HepG2 (cell line): ENCODE data around the gene SND1. TPM values are rescaled to one million over a fixed set of nuclear protein-coding genes. Genes with fewer than 3 reads are reported as not detected.

Source experiments
- ATAC-seq: fragments of 200-7000 bp; cut with Tn5 transposase; 3 replicates; pipeline ENCODE4 v1.9.1; 2020; ENCODE audit warnings: mild to moderate bottlenecking, moderate library complexity
- BruUV-seq: library from RNA; stranded (reverse); fragments of 400-500 nt; replicated peaks from 2 replicates; lab custom pipeline; 2021; lab: Mats Ljungman, UMichigan
- CTCF ChIA-PET: fragments of 300-600 bp; formaldehyde crosslinking; extraction: SDS; loops from one replicate; lab custom pipeline; 2021; ENCODE audit warnings: low total read pairs, inconsistent platforms, low intra/inter-chr PET ratio; lab: Yijun Ruan, JAX
- POLR2A ChIA-PET: fragments of 350-600 bp; sonication (Branson Sonifier 250); formaldehyde crosslinking; loops from one replicate; lab custom pipeline; 2020; ENCODE audit warnings: antibody characterized with exemption, inconsistent platforms; lab: Yijun Ruan, JAX
- DNase-seq: peaks from one replicate; pipeline ENCODE4 v3.0.0-alpha.2; 2015; ENCODE audit warnings: low spot score
- FAIRE-seq: peaks from 3 replicates; lab custom pipeline; 2011; peaks lifted over from hg19 to GRCh38; lab: Jason Lieb, UNC
- H2AFZ ChIP-seq: one replicate; pipeline ENCODE4 v1.6.1; 2011; ENCODE audit warnings: low read length, inconsistent platforms
- H3K27ac ChIP-seq: fragments of 300-600 bp; 3 replicates; pipeline ENCODE4 v1.8.0; 2011; ENCODE audit warnings: mixed run types, mild to moderate bottlenecking, mixed read lengths, low read length, inconsistent platforms; ENCODE audit not compliant: insufficient read depth; ENCODE audit errors: extremely low read length
- H3K27me3 ChIP-seq, 2 experiments: fragments of 200-600 bp in 1 of 2; 2 replicates in 1 of 2; 3 replicates in 1 of 2; pipeline versions ENCODE4 v1.6.0 to v1.8.0; 2011; ENCODE audit warnings: low read length in 2 of 2, mild to moderate bottlenecking in 2 of 2, moderate library complexity in 2 of 2, inconsistent platforms in 1 of 2; ENCODE audit not compliant: insufficient read depth in 2 of 2, control insufficient read depth in 1 of 2
- H3K36me3 ChIP-seq, 2 experiments: fragments of 200-600 bp in 1 of 2; replicated peaks in 1 of 2; 2 replicates in 1 of 2; 3 replicates in 1 of 2; pipeline versions ENCODE4 v1.5.1 to v1.8.0; 2011; ENCODE audit warnings: low read length in 2 of 2, inconsistent platforms in 1 of 2; ENCODE audit not compliant: insufficient read depth in 2 of 2, control insufficient read depth in 1 of 2
- H3K4me1 ChIP-seq: 2 replicates; pipeline ENCODE4 v1.5.1; 2012; ENCODE audit warnings: low read length, inconsistent platforms; ENCODE audit not compliant: insufficient read depth
- H3K4me2 ChIP-seq: 2 replicates; pipeline ENCODE4 v1.6.0; 2011; ENCODE audit warnings: low read depth, low read length, inconsistent platforms
- H3K4me3 ChIP-seq, 3 experiments: fragments of 200-600 bp in 1 of 3; sonication (generic), shearing (Covaris generic) in 1 of 3; replicated peaks in 1 of 3; 2 replicates each; pipeline ENCODE4 v1.5.1; 2011 to 2016; ENCODE audit warnings: low read length in 3 of 3, inconsistent platforms in 2 of 3, low read depth in 2 of 3, mild to moderate bottlenecking in 2 of 3, control low read depth in 1 of 3, mixed read lengths in 1 of 3; ENCODE audit not compliant: insufficient read depth in 1 of 3
- H3K79me2 ChIP-seq: one replicate; pipeline ENCODE4 v1.6.1; 2011; ENCODE audit warnings: low read length, inconsistent platforms; ENCODE audit not compliant: insufficient read depth
- H3K9ac ChIP-seq: 2 replicates; pipeline ENCODE4 v1.6.0; 2011; ENCODE audit warnings: mild to moderate bottlenecking, low read depth, low read length, inconsistent platforms; ENCODE audit not compliant: insufficient read depth
- H3K9me3 ChIP-seq: 2 replicates; pipeline ENCODE4 v1.5.1; 2012; ENCODE audit warnings: mild to moderate bottlenecking, low read length
- H4K20me1 ChIP-seq: 2 replicates; pipeline ENCODE4 v1.6.0; 2011; ENCODE audit warnings: inconsistent platforms, mild to moderate bottlenecking, low read length, moderate library complexity; ENCODE audit not compliant: insufficient read depth
- BRCA1 ChIP-seq: sonication (generic); formaldehyde crosslinking; IDR thresholded peaks from 2 replicates; pipeline ENCODE4 v1.4.0; 2020; ENCODE audit warnings: missing genetic modification reagents
- FOXA1 ChIP-seq, 2 experiments: fragments of 450-650 bp in 1 of 2; sonication (generic) in 1 of 2; formaldehyde crosslinking in 1 of 2; IDR thresholded peaks; 2 replicates each; pipeline versions ENCODE4 v1.4.0 to v1.6.1; 2016 to 2020; ENCODE audit warnings: missing genetic modification reagents in 1 of 2
- FOXK1 ChIP-seq: sonication (generic); formaldehyde crosslinking; IDR thresholded peaks from 2 replicates; pipeline ENCODE4 v1.4.0; 2020; ENCODE audit warnings: low read depth, missing genetic modification reagents, borderline replicate concordance
- ISX ChIP-seq: sonication (generic); formaldehyde crosslinking; conservative IDR thresholded peaks from 2 replicates; pipeline ENCODE4 v1.5.0; 2020; ENCODE audit warnings: missing genetic modification reagents
- NFATC3 ChIP-seq: sonication (generic); formaldehyde crosslinking; IDR thresholded peaks from 2 replicates; pipeline ENCODE4 v1.5.1; 2020; ENCODE audit warnings: mild to moderate bottlenecking, missing genetic modification reagents
- SMAD3 ChIP-seq: sonication (generic); formaldehyde crosslinking; IDR thresholded peaks from 2 replicates; pipeline ENCODE4 v1.4.0; 2020; ENCODE audit warnings: missing genetic modification reagents
- SNRNP70 ChIP-seq: fragments of 200-400 bp; formaldehyde crosslinking; IDR thresholded peaks from 2 replicates; pipeline ENCODE4 v1.6.1; 2017; ENCODE audit warnings: mild to moderate bottlenecking, low read depth, low read length, moderate library complexity
- SPEN ChIP-seq: sonication (generic); formaldehyde crosslinking; IDR thresholded peaks from 2 replicates; pipeline ENCODE4 v1.5.1; 2020; ENCODE audit warnings: low read depth, mild to moderate bottlenecking, missing genetic modification reagents
- TFAP4 ChIP-seq: sonication (generic); IDR thresholded peaks from 2 replicates; pipeline ENCODE4 v1.6.1; 2016; ENCODE audit warnings: low read depth, borderline replicate concordance
- TOE1 ChIP-seq: sonication (generic); formaldehyde crosslinking; IDR thresholded peaks from 2 replicates; pipeline ENCODE4 v1.4.0; 2020; ENCODE audit warnings: mild to moderate bottlenecking, missing genetic modification reagents
- U2AF2 ChIP-seq: fragments of 200-400 bp; formaldehyde crosslinking; IDR thresholded peaks from 2 replicates; pipeline ENCODE4 v1.6.1; 2017; ENCODE audit warnings: low read depth, mild to moderate bottlenecking, low read length
- ZNF282 ChIP-seq: fragments of 450-650 bp; IDR thresholded peaks from 2 replicates; pipeline ENCODE4 v1.6.1; 2018; ENCODE audit not compliant: partially characterized antibody
- ZNF33A ChIP-seq: sonication (generic); formaldehyde crosslinking; IDR thresholded peaks from 2 replicates; pipeline ENCODE4 v1.5.1; 2020; ENCODE audit warnings: missing genetic modification reagents, mild to moderate bottlenecking, moderate library complexity, borderline replicate concordance
- ZNF441 ChIP-seq: sonication (generic); formaldehyde crosslinking; IDR thresholded peaks from 2 replicates; pipeline ENCODE4 v1.7.0; 2021; ENCODE audit warnings: missing genetic modification reagents, borderline replicate concordance
- ZNF460 ChIP-seq: sonication (generic); formaldehyde crosslinking; IDR thresholded peaks from 2 replicates; pipeline ENCODE4 v1.5.1; 2020; ENCODE audit warnings: missing genetic modification reagents, mild to moderate bottlenecking, borderline replicate concordance
- ZNF547 ChIP-seq: sonication (generic); formaldehyde crosslinking; IDR thresholded peaks from 2 replicates; pipeline ENCODE4 v1.5.1; 2020; ENCODE audit warnings: mild to moderate bottlenecking, missing genetic modification reagents
- ZNF572 ChIP-seq: sonication (generic); formaldehyde crosslinking; IDR thresholded peaks from 2 replicates; pipeline ENCODE4 v1.5.1; 2020; ENCODE audit warnings: mild to moderate bottlenecking, missing genetic modification reagents
- ZNF737 ChIP-seq: sonication (generic); formaldehyde crosslinking; IDR thresholded peaks from 2 replicates; pipeline ENCODE4 v1.5.0; 2020; ENCODE audit warnings: missing genetic modification reagents, mild to moderate bottlenecking, borderline replicate concordance
- ZNF747 ChIP-seq: sonication (generic); formaldehyde crosslinking; IDR thresholded peaks from 2 replicates; pipeline ENCODE4 v1.8.1; 2023; ENCODE audit warnings: missing genetic modification reagents, mild to moderate bottlenecking, borderline replicate concordance
- ZSCAN25 ChIP-seq: sonication (generic); formaldehyde crosslinking; IDR thresholded peaks from 2 replicates; pipeline ENCODE4 v1.8.0; 2022; ENCODE audit warnings: mild to moderate bottlenecking, missing genetic modification reagents
- ZSCAN9 ChIP-seq: IDR thresholded peaks from 2 replicates; pipeline ENCODE4 v1.6.1; 2016; ENCODE audit warnings: borderline replicate concordance
- WGBS: methylation state at CpG from one replicate; pipeline ENCODE4 v1.1.6; 2017; ENCODE audit warnings: low lambda C conversion rate; 5-methylcytosine and 5-hydroxymethylcytosine counted together
- in situ Hi-C: cut with HindIII; loops from 2 replicates; pipeline ENCODE4 v1.10.0; 2017; ENCODE audit warnings: low pct_unique_long_range_greater_than_20kb; ENCODE audit not compliant: extremely low pct_ligation_motif_present
- intact Hi-C: fragments of 100-400 bp; cut with micrococcal nuclease; formaldehyde crosslinking; loops from one replicate; pipeline ENCODE4 v1.10.0; 2022; ENCODE audit not compliant: unreplicated experiment
- polyA plus RNA-seq, 8 experiments: library from polyadenylated mRNA; depleted of rRNA in 3 of 8; stranded (reverse) in 7 of 8; unstranded in 1 of 8; fragments of >200 nt; fragmentation: Illumina TruSeq in 4 of 8; extraction: Trizol in 4 of 8; gene quantifications; 2 replicates each; pipeline versions ENCODE4 v1.2.1 to v1.2.3, GENCODE V29; 2011 to 2016; ENCODE audit warnings: low read depth in 4 of 8, missing spikeins in 1 of 8, mixed read lengths in 1 of 8; ENCODE audit not compliant: insufficient read depth in 1 of 8
- total RNA-seq, 5 experiments: library from RNA; depleted of rRNA; stranded (reverse); fragments of >200 nt; fragmentation: Illumina TruSeq; extraction: Trizol; gene quantifications; 2 replicates each; pipeline ENCODE4 v1.2.3, GENCODE V29; 2016; ENCODE audit warnings: low read depth in 1 of 5
- TF ChIP-seq, protein P1 (sequence below): sonication (generic); formaldehyde crosslinking; IDR thresholded peaks from 2 replicates; pipeline ENCODE4 v1.8.0; 2022; ENCODE audit warnings: mild to moderate bottlenecking, missing genetic modification reagents

The SND1 gene
- total and polyA plus RNA-seq, 2 of the 13 experiments (the other 11 are each of a cell fraction or from before 2014, with no cell fraction given) = 110 to 182 TPM

DNA sequence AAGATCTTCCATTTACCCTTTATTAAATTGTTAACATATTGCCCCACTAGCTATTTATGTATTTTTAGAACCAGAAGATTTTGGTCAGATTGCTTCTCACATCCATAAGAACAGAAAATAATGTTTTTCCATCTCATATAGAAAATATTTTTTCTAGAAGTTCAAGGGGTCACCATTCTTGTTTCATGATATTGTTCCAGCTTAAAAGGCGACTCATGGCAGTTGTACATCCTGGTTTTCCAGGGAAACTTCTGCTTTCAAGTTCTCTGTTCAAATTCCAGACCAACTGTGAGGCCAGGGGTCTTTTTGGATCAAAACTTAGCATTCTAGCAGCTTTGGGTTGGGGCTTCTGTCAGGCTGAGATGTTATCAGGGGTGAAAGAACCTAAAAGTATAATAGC is 294.9 kb downstream of the SND1 start (continued):
- TF ChIP-seq NFATC3 (CRISPR knock-in tag) (no peak), FOXA1 (IDR thresholded peaks at IDR 0.05) (no peak), FOXA1 (CRISPR knock-in tag; IDR thresholded peaks at IDR 0.05) (no peak), ZSCAN25 (no peak), ZSCAN9 (CRISPR knock-in tag) (no peak), ZNF441 (no peak), ZNF547 (CRISPR knock-in tag) (no peak), SPEN (no peak)

- in situ Hi-C loops (no loop called here), intact Hi-C loops (no loop called here)
- FAIRE-seq (no peak), DNase-seq (no peak), ATAC-seq (no peak)
- WGBS = 97% methylated on average over 2 of the region's 2 CpGs
- no TSS peak for BruUV-seq
- no peak overlapping the region for H3K4me2 ChIP-seq
- no peaks in the 10 kb centered on the region for H3K9me3 ChIP-seq
- no peak overlapping the region for H3K27ac ChIP-seq
- POLR2A ChIA-PET = no interaction called here
- H3K27me3 ChIP-seq = no peaks in the 10 kb centered on the region
- H3K4me3 ChIP-seq = no peak overlapping the region
- no peaks in the 10 kb centered on the region for H3K79me2 ChIP-seq
- H3K36me3 ChIP-seq = peaks cover 6 to 45% of the 10 kb centered on the region in 2 experiments
- no peak overlapping the region for H3K9ac ChIP-seq
- no peaks in the 10 kb centered on the region for H3K4me1 ChIP-seq
- CTCF ChIA-PET = no interaction called here
- no peaks in the 10 kb centered on the region for H4K20me1 ChIP-seq
- no peak overlapping the region for H2AFZ ChIP-seq
- TF ChIP-seq TFAP4 (no peak), ZNF282 (no peak), ZNF33A (CRISPR knock-in tag) (no peak), U2AF2 (no peak), ZNF460 (no peak), SMAD3 (no peak), ISX (CRISPR knock-in tag) (no peak), BRCA1 (CRISPR knock-in tag) (no peak), ZNF737 (CRISPR knock-in tag) (no peak), TOE1 (CRISPR knock-in tag) (no peak), ZNF572 (no peak), ZNF747 (CRISPR knock-in tag) (no peak), FOXK1 (CRISPR knock-in tag) (no peak), SNRNP70 (no peak)
- TF ChIP-seq, protein P1, sequence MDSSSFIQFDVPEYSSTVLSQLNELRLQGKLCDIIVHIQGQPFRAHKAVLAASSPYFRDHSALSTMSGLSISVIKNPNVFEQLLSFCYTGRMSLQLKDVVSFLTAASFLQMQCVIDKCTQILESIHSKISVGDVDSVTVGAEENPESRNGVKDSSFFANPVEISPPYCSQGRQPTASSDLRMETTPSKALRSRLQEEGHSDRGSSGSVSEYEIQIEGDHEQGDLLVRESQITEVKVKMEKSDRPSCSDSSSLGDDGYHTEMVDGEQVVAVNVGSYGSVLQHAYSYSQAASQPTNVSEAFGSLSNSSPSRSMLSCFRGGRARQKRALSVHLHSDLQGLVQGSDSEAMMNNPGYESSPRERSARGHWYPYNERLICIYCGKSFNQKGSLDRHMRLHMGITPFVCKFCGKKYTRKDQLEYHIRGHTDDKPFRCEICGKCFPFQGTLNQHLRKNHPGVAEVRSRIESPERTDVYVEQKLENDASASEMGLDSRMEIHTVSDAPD = no peak
Observed at GRCh38 chr7:127948312-127948711, 296.3 kb downstream of the SND1 start.
